ENCODE measurements around the gene ZBTB43. TPM values are rescaled to one million over a fixed set of nuclear protein-coding genes. Genes with fewer than 3 reads are reported as not detected.

ZBTB43 gene
- total RNA-seq, 1 donor from 2014 or later, result 2.4 TPM

GRCh38 chr9:126851286-126851880 lies 46.5 kb downstream of the ZBTB43 start:
- Histone ChIP-seq H3K27ac (no peak overlapping the region), H3K27me3 (no peaks in the 10 kb centered on the region), H3K4me1 (no peaks in the 10 kb centered on the region), H3K36me3 (no peaks in the 10 kb centered on the region), H3K9me3 (no peaks in the 10 kb centered on the region), H3K4me3 (no peak overlapping the region)
- DNase-seq (ENCODE audit: low spot score in 2 of 2), result no peak
- intact Hi-C loops (cut with DNase I), result no loop called here
- TF ChIP-seq CTCF (IDR thresholded peaks at IDR 0.05), result no peak

DNA sequence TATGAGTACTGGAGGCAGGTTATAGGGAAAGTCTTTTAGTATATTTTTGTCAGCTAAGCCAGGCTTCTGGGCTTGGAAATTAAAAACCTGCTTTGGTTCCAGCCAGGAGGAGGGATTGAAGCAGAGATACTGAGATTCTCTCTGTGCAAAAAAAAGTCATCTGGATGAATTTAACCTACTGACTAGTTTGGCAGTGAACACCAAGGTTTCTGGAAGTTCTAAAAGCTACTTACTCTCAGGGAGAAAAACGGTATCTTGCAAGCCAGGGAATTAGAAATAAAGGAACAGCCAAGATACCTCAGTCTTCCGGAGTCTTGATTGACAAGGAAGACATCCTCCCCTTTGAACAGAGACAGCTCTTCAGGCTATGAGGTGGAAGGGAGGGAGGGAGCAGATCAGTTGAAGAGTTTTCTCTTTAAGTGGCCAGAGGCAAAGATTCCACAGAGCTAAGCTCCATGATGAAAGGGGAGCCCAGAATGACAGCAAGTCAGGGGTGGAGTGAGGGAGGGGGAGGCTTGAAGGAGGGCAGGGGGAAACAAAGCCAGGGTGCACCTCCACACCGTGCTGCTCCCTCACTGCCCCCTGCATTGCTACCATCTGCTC lies 47.3 kb downstream of the ZBTB43 start:
- no peaks in the 10 kb centered on the region for H3K27me3 ChIP-seq
- no peaks in the 10 kb centered on the region for H3K9me3 ChIP-seq
- H3K36me3 ChIP-seq, result no peaks in the 10 kb centered on the region
- no peak for TF ChIP-seq CTCF (IDR thresholded peaks at IDR 0.05)
- H3K4me1 ChIP-seq, result no peaks in the 10 kb centered on the region
- intact Hi-C loops (cut with DNase I), result no loop called here
- no peak for DNase-seq (ENCODE audit: low spot score in 2 of 2)
- no peak overlapping the region for H3K27ac ChIP-seq
- H3K4me3 ChIP-seq, result no peak overlapping the region

DNA sequence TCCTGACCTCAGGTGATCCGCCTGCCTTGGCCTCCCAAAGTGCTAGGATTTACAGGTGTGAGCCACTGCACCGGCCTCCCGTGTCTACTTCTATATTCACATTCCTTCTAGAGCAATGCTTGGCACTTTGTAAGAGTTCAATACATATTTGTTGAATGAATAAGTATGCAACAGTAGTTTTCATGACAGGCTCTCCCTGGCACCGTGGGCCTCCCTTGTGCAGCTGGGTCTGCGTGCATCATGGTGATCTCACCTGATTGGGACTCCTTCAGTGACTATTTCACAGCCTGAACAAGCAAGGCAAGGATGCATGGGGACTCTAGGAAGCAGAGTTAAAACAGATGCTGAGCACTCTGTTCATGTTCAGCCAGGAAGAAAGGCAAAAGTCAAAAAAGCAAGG lies 48.8 kb downstream of the ZBTB43 start:
- no peaks in the 10 kb centered on the region for H3K36me3 ChIP-seq
- H3K27ac ChIP-seq, result no peak overlapping the region
- intact Hi-C loops (cut with DNase I), result no loop called here
- H3K27me3 ChIP-seq, result no peaks in the 10 kb centered on the region
- no peak for DNase-seq (ENCODE audit: low spot score in 2 of 2)
- TF ChIP-seq CTCF (IDR thresholded peaks at IDR 0.05), result no peak
- no peak overlapping the region for H3K4me3 ChIP-seq
- no peaks in the 10 kb centered on the region for H3K4me1 ChIP-seq
- no peaks in the 10 kb centered on the region for H3K9me3 ChIP-seq

- intact Hi-C loops (cut with DNase I), result no loop called here
- H3K4me1 ChIP-seq, result no peaks in the 10 kb centered on the region
- no peaks in the 10 kb centered on the region for H3K36me3 ChIP-seq
- TF ChIP-seq CTCF (IDR thresholded peaks at IDR 0.05), result no peak
- no peaks in the 10 kb centered on the region for H3K27me3 ChIP-seq
- no peak overlapping the region for H3K27ac ChIP-seq
- H3K9me3 ChIP-seq, result no peaks in the 10 kb centered on the region
- H3K4me3 ChIP-seq, result no peak overlapping the region
- no peak for DNase-seq (ENCODE audit: low spot score in 2 of 2)
Observed at GRCh38 chr9:126854734-126855133, 49.9 kb downstream of the ZBTB43 start.

DNA sequence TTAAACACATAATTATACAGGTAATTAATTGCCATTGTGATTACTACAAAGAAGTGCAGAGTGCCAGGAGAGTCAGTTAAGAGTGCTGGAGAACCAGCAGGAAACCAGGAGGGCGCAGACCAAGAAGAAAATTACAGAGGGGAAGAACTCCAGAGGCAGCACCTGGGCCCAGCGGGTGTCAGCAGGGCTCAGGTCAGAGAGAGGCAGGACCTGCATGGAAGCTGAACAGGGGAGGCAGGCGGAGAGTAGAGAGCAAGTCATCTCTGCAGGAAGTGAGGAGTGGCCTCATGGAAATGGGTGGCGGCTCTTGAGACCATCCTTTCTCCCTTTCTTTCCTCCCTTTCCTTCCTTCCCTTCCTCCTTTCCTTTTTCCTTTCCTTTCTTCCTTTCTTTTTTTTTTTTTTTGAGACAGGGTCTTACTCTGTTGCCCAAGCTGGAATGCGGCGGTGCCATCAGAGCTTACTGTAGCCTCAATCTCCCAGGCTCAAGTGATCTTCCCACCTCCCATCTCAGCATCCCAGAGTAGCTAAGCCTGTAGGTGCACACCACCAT lies 51.6 kb downstream of the ZBTB43 start:
- TF ChIP-seq CTCF (IDR thresholded peaks at IDR 0.05), result no peak

More for the DNA sequence above, 51.6 kb downstream of the ZBTB43 start:
- Histone ChIP-seq H3K9me3 (no peaks in the 10 kb centered on the region), H3K36me3 (no peaks in the 10 kb centered on the region), H3K27ac (no peak overlapping the region), H3K4me1 (peaks cover 0 to 3% of the 10 kb centered on the region in 2 donors), H3K4me3 (no peak overlapping the region), H3K27me3 (no peaks in the 10 kb centered on the region)
- intact Hi-C loops (cut with DNase I), result no loop called here
- DNase-seq (ENCODE audit: low spot score in 2 of 2), result no peak

Measured in ascending aorta (tissue), 2 donors.